ENCODE data around the gene ROCK1. TPM values are rescaled to one million over a fixed set of nuclear protein-coding genes. Genes with fewer than 3 reads are reported as not detected.

The ROCK1 gene
- total and polyA plus RNA-seq, 11 donors, result 14.1 to 46.2 (median 33.9) TPM

Other genes with a start within 250 kb of the ROCK1 start
- gene GREB1L, start 130.4 kb upstream of the ROCK1 start, total RNA-seq, result 10 to 100 TPM in 5 of 9 donors, 1 to 10 TPM in 4; 7.5 to 21.5 (median 10.6) TPM
- gene GREB1L, start 130.4 kb upstream of the ROCK1 start, polyA plus RNA-seq, result 1 to 10 TPM; 4.0 to 5.2 TPM

Measured in heart left ventricle (tissue), 11 donors.